IMR-90 (cell line): ENCODE measurements around the gene DRD3.

Experiments
- BHLHE40 ChIP-seq: fragments of 150-350 bp; IDR thresholded peaks from 2 replicates; pipeline ENCODE4 v1.6.1; 2016; ENCODE audit warnings: mild to moderate bottlenecking, low read depth, low read length
- CEBPB ChIP-seq: IDR thresholded peaks from 2 replicates; pipeline ENCODE4 v1.6.1; 2012; ENCODE audit warnings: low read depth, low read length, improper control_type of control experiment
- ELK1 ChIP-seq: fragments of 150-350 bp; IDR thresholded peaks from 2 replicates; pipeline ENCODE4 v1.6.1; 2016; ENCODE audit warnings: low read depth, mild to moderate bottlenecking, low read length, moderate library complexity, borderline replicate concordance
- MAFK ChIP-seq: IDR thresholded peaks from 2 replicates; pipeline ENCODE4 v1.6.1; 2012; ENCODE audit warnings: low read depth, low read length, improper control_type of control experiment
- NFE2L2 ChIP-seq: fragments of 150-350 bp; IDR thresholded peaks from 2 replicates; pipeline ENCODE4 v1.6.1; 2016; ENCODE audit warnings: low read depth, mild to moderate bottlenecking, low read length
- POLR2A ChIP-seq: IDR thresholded peaks from 2 replicates; pipeline ENCODE4 v1.6.1; 2012; ENCODE audit warnings: mild to moderate bottlenecking, low read depth, low read length
- RAD21 ChIP-seq: IDR thresholded peaks from 2 replicates; pipeline ENCODE4 v1.6.1; 2012; ENCODE audit warnings: low read length, improper control_type of control experiment
- RFX5 ChIP-seq: IDR thresholded peaks from 2 replicates; pipeline ENCODE4 v1.8.0; 2012; ENCODE audit warnings: low read depth, mild to moderate bottlenecking, low read length, moderate library complexity
- SMC3 ChIP-seq: fragments of 150-350 bp; IDR thresholded peaks from 2 replicates; pipeline ENCODE4 v1.6.1; 2016; ENCODE audit warnings: low read depth, mild to moderate bottlenecking, antibody characterized with exemption, low read length, moderate library complexity
- TF ChIP-seq, protein P1 (sequence below): conservative IDR thresholded peaks from 2 replicates; pipeline ENCODE4 v1.5.1; 2012; ENCODE audit warnings: mild to moderate bottlenecking, low read depth, low read length, improper control_type of control experiment

- TF ChIP-seq, protein P1, sequence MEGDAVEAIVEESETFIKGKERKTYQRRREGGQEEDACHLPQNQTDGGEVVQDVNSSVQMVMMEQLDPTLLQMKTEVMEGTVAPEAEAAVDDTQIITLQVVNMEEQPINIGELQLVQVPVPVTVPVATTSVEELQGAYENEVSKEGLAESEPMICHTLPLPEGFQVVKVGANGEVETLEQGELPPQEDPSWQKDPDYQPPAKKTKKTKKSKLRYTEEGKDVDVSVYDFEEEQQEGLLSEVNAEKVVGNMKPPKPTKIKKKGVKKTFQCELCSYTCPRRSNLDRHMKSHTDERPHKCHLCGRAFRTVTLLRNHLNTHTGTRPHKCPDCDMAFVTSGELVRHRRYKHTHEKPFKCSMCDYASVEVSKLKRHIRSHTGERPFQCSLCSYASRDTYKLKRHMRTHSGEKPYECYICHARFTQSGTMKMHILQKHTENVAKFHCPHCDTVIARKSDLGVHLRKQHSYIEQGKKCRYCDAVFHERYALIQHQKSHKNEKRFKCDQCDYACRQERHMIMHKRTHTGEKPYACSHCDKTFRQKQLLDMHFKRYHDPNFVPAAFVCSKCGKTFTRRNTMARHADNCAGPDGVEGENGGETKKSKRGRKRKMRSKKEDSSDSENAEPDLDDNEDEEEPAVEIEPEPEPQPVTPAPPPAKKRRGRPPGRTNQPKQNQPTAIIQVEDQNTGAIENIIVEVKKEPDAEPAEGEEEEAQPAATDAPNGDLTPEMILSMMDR = no peak
- TF ChIP-seq NFE2L2 (no peak), RFX5 (no peak), CEBPB (no peak), SMC3 (no peak), MAFK (no peak), POLR2A (no peak), RAD21 (no peak), BHLHE40 (no peak), ELK1 (no peak)
Observed at GRCh38 chr3:114226313-114226712, 47.5 kb upstream of the DRD3 start.
